OCI-LY3 (cell line): ENCODE measurements around the gene GPR148.

ENCODE experiments used
- EZH2phosphoT487 ChIP-seq: fragments of 200-600 bp; shearing (Covaris generic); IDR thresholded peaks from 2 replicates; pipeline ENCODE4 v1.6.1; 2018; ENCODE audit warnings: antibody characterized with exemption, mixed run types, low read depth
- TF ChIP-seq, protein P1 (sequence below): fragments of 200-600, 300-600 bp; sonication (generic); IDR thresholded peaks from 2 replicates; pipeline ENCODE4 v1.5.1; 2014; ENCODE audit warnings: antibody characterized with exemption, low read length, low read depth

DNA sequence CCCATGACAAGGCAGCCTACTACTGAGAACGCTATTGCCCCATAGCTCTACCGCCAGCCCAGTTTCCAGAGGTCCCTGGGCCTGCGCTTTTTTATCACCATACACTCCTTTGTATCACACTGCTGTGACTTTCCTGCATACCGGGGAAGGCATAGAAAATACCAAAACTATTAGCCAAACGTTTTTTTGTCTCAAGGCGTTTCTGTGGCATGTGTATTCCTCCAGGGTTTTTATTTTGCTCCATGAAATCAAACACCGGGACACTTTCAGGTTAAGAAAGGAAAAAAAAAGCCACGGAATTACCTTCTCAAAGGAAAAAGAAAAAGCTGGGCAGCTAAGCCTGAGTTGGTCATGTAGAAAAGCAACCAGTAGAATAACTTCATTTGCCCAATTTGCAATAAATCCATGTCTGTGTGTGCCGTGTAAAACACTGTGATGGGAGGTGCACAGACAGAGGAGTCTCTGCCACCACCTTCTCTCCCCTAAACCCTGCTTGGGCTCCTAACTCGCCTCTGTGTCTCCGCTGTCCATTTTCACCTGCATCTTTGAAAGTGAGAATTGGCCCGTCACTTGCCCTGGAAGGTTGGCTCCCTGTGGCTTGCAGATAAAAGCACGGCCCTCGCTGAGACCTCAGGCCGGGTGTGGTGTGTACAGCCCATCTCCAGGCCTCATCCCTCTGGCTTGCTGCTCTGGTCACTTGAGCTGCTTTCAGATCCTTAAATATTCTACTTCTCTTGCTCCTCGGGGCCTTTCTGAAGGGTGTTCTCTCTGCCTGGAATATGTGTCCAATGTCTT is 28.2 kb downstream of the GPR148 start:
- TF ChIP-seq, protein P1, sequence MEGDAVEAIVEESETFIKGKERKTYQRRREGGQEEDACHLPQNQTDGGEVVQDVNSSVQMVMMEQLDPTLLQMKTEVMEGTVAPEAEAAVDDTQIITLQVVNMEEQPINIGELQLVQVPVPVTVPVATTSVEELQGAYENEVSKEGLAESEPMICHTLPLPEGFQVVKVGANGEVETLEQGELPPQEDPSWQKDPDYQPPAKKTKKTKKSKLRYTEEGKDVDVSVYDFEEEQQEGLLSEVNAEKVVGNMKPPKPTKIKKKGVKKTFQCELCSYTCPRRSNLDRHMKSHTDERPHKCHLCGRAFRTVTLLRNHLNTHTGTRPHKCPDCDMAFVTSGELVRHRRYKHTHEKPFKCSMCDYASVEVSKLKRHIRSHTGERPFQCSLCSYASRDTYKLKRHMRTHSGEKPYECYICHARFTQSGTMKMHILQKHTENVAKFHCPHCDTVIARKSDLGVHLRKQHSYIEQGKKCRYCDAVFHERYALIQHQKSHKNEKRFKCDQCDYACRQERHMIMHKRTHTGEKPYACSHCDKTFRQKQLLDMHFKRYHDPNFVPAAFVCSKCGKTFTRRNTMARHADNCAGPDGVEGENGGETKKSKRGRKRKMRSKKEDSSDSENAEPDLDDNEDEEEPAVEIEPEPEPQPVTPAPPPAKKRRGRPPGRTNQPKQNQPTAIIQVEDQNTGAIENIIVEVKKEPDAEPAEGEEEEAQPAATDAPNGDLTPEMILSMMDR, result no peak
- no peak for TF ChIP-seq EZH2phosphoT487
